Stimulated activated CD4-positive, alpha-beta T cell treated with anti-CD3 and anti-CD28 coated beads, TNF-alpha, amount 100 ng/mL, for 4 hours (primary cell): ENCODE results near the gene ZNRD2.

Source experiments
- DNase-seq, 3 experiments: peaks; one replicate each; pipeline ENCODE4 v3.0.0-alpha.2; 2020; ENCODE audit warnings: low read depth in 3 of 3

The ZNRD2 gene

GRCh38 chr11:65573391-65574079 is 3.3 kb downstream of the ZNRD2 start:
- DNase-seq, result no peak

DNA sequence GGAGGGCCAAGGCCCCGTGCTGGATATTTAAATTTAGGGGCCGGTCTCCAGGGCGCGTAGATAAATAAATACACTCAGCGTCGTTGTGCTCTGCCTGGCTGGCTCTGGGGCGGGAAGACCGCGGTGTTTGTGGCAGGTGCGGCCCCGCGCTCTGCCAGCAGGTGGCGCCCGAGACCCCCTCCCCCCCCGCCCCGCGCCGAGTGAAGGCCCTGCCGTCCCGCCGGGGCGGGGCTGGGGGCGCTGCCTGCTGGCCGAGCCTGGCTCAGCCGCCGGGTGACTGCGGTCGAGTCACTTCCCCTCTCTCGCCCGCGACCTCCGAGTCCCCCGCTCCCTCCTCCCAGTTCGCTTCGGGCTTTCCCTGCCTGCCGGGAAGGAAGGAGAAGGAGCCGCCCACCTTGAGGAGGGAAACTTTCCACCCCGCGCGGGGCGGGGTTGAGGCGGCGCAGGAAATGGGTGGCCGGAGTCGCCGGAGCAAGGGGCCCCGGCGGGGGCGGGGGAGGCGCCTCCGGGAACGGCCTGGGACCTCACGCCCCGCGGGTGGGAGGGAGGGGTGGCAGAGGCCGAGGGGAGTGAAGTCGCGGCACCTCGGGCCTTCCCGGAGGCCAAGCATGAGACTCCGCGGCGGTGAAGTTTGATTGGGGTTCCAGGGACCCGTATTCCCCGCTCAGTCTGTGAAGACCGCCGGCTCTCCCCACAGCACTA is 4.0 kb downstream of the ZNRD2 start:
- DNase-seq, result peak; percentile 70 to 74 (median 70)

- DNase-seq, result no peak
Measured at GRCh38 chr11:65574811-65575567, 4.7 kb downstream of the ZNRD2 start.

- DNase-seq, result peak; percentile 56 to 73 (median 66)
Measured at GRCh38 chr11:65575568-65576231, 5.4 kb downstream of the ZNRD2 start, which contains the start of gene EHBP1L1. Gene EHBP1L1 (plus strand): TSS chr11:65576053. CDS start chr11:65576303, 250 bp downstream.

DNA sequence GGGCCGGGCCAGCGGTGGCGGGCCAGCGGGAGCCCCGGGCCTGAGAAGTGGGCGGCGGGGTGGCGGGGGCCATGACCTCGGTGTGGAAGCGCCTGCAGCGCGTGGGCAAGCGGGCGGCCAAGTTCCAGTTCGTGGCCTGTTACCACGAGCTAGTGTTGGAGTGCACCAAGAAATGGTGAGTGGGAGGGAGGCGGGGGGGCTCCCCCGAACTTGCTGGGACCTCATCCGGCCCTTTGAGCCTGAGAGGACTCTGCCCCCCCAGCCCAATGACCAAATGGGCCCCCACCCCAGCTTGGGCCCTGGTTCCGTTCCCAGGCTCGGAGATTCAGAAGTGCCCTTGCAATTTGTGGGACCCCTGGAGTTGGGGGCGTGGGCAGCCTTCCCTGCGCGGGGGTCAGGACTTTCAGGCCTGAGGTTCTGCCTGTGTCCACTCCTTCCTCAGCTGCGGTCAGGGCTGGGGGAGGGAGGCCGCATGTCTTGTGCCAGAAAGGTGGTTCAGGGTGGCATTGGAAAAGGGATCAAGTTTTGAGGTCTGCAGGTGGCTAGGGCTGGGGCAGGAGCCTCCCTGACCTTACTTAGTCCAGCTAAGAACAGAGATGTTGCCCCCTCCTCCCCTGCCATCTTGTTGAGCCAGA is 6.1 kb downstream of the ZNRD2 start:
- DNase-seq, result no peak

DNA sequence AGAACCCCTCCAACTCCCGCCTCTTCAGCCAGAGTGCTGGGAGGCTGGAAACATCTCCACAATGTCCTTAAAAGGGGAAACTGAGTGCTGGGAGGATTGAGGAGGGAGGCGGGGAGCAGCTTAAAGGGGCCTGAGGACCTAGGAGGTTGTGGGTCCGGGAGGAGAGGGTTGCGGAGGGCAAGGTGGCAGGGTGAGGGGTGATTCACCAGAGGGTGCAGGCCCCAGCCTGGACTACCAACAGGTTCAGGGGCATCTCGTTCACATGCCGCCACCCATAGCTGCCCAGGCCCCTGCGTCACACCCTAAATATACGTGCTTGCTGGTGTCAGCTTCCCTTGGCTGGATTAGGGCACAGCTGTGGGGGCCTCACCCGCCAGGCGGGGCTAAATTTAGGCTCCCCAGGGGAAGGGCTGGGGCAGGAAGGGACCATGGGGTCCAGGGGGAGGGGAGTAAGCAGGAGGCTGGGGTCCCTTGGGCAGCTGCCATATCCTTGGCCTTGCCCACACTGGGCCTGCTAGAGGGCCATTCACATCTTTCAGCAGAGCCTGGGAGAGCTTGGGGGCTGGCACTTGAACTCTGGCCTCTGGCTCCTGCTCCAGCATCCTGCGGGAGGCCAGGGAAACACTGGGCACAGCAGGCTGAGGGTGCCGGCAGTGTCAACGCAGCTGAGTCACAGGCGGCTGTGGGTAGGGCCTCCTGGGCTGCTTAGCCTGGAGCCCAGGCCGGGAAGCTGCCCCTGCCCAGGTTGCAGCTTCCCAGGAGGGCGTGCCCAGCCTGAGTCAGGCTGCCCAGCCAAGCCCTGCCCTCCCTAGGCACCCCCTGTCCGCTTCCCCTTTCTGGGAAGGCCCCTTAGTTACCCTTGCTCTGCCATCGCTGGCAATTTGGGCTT is 6.8 kb downstream of the ZNRD2 start:
- DNase-seq, result no peak

GRCh38 chr11:65577756-65578109 is 7.5 kb downstream of the ZNRD2 start:
- DNase-seq, result no peak

GRCh38 chr11:65578134-65578533 is 7.9 kb downstream of the ZNRD2 start:
- DNase-seq, result no peak

DNA sequence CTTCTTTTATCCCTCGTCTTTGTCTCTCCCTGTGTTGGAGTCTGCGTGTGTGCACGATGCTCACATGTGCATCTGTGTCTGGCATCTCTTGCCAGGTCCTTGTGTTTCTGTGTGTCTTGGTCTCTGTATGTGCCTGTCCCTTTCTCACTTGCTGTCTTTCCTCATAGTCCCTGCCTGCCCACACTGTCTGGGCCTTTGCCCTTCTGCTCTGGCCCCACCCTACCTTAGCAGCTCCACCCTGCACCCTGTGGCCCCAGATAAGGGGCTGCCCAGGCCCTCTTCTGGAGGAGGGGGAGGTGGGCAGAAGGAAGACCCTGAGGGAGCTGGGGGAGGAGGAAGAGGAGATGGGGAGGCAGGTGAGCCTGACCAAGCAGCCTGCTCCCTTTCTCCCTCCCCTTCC is 8.4 kb downstream of the ZNRD2 start:
- DNase-seq, result no peak

- DNase-seq, result no peak
Measured at GRCh38 chr11:65579291-65579690, 9.0 kb downstream of the ZNRD2 start.

GRCh38 chr11:65580031-65580692 is 9.9 kb downstream of the ZNRD2 start:
- no peak for DNase-seq

DNA sequence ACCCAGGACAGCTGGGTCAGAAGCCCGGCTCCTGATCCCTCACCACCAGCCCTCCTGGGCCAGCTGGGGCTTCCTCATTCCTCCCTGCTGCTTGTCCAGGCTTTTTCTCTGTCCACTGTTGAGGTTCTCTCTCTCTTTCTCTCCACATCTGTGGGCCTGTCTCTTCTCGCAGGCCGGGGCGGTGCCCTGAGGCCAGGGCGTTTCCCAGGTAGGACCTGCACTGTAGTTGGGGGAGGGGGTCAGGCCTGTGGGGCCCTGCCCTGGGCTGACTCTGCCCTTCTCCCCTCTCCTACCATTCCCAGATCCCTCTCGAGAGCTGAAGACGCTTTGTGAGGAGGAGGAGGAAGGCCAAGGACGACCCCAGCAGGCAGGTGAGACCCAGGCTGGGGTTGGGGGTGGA is 10.5 kb downstream of the ZNRD2 start:
- no peak for DNase-seq

- DNase-seq, result no peak
Measured at GRCh38 chr11:65581928-65582327, 11.7 kb downstream of the ZNRD2 start.

DNA sequence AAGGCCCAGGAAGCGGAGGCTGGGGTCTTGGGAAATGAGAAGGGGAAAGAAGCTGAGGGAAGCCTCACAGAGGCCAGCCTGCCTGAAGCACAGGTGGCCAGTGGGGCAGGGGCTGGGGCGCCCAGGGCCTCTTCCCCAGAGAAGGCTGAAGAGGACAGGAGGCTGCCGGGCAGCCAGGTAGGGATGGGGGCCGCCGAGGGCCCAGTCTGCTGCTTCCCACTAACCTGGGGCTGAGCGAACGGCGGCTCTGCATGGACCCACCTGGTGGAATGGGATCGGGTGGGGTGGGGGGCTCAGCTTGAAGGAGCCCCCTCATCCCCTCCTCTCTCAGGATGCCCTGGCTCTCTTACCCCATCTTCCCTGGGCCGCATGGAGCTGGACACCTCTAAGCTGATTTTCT is 13.3 kb downstream of the ZNRD2 start:
- no peak for DNase-seq

DNA sequence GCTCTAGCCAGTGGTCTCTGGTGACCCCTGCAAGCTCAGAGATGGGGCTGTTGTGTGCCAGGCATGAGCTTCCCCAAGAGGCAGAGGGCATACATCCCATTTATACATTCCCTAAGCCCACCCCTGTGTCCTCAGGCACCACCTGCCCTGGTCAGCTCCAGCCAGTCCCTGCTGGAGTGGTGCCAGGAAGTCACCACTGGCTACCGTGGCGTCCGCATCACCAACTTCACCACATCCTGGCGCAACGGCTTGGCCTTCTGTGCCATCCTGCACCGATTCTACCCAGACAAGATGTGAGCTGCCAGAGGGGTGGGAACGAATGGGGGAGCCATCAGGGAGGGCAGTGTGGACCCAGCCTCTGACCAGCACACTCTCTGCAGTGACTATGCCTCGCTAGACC is 13.8 kb downstream of the ZNRD2 start:
- DNase-seq, result no peak

- no peak for DNase-seq
Measured at GRCh38 chr11:65584723-65585171, 14.5 kb downstream of the ZNRD2 start.

- no peak for DNase-seq
Measured at GRCh38 chr11:65585396-65586246, 15.3 kb downstream of the ZNRD2 start.

GRCh38 chr11:65586247-65586630 is 16.0 kb downstream of the ZNRD2 start:
- DNase-seq, result no peak

- no peak for DNase-seq
Measured at GRCh38 chr11:65586676-65587075, 16.4 kb downstream of the ZNRD2 start.
